NT2/D1 (cell line): ENCODE results near the gene PPP1R1B.

Experiments used
- SUZ12 ChIP-seq: IDR thresholded peaks from 2 replicates; pipeline ENCODE4 v1.6.1; 2011; ENCODE audit not compliant: insufficient read length, insufficient read depth; ENCODE audit errors: extremely low read depth
- YY1 ChIP-seq: IDR thresholded peaks from 2 replicates; pipeline ENCODE4 v1.6.1; 2011; ENCODE audit not compliant: insufficient read length, insufficient read depth
- ZNF274 ChIP-seq: IDR thresholded peaks from 2 replicates; pipeline ENCODE4 v1.6.1; 2011; ENCODE audit warnings: mild to moderate bottlenecking, low read depth, low read length

GRCh38 chr17:39678340-39679116, 51.8 kb downstream of the PPP1R1B start:
- TF ChIP-seq YY1 (no peak), ZNF274 (no peak), SUZ12 (no peak)
